SK-N-MC (cell line): ENCODE measurements around the gene CD28.

Experiments used
- EZH2 ChIP-seq: fragments of 200-600 bp; sonication (generic); IDR thresholded peaks from one replicate; pipeline ENCODE4 v1.6.1; 2017; ENCODE audit warnings: antibody characterized with exemption
- FOXP2 ChIP-seq: optimal IDR thresholded peaks from 2 replicates; pipeline ENCODE3; 2011; ENCODE audit warnings: mild to moderate bottlenecking, moderate library complexity; ENCODE audit not compliant: insufficient read depth; ENCODE audit errors: extremely low read length, control extremely low read depth
- POLR2AphosphoS5 ChIP-seq: IDR thresholded peaks from 2 replicates; pipeline ENCODE4 v1.6.1; 2012; ENCODE audit warnings: mild to moderate bottlenecking, low read depth, low read length, borderline replicate concordance

- TF ChIP-seq POLR2AphosphoS5 (no peak), EZH2 (no peak), FOXP2 (no peak)
These were observed 15.3 kb upstream of the CD28 start for GRCh38 chr2:203691149-203691548.
